ENCODE results near the gene RGS21.
"Not testable (repeated sequence)": the region's sequence is repeated elsewhere in the genome, so short reads cannot be mapped to it uniquely, and the experiment has no call there.

The RGS21 gene, protein sequence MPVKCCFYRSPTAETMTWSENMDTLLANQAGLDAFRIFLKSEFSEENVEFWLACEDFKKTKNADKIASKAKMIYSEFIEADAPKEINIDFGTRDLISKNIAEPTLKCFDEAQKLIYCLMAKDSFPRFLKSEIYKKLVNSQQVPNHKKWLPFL

DNA sequence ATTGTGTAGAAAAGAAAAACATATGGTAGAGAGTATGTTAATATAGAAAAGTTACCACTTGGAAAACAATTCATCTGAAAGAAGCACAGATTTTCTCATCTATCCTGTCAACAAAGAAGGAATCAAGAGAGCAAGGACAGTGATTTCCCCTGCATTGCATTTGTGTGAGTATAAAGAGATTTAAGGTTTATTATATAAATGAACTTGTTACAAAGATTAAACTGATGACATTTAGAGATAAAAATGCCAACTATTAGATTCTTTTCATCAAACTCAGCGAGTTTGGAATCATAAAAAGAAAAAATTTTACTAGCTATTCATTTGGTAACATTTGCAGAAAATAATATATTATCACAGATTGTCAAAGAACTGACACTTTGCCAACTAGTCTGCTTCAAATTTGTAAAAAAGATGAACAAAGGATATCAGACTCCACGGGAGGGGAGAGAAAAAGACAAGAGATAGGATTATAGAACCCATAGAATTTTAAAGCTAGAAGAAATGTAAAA lies at the start of gene RGS21:
Gene RGS21, plus strand, starts transcription at position 51 of the 509 bp plus-strand sequence. CDS start 26,045 bp downstream, outside the sequence.
- DNase-seq (ENCODE audit: low read depth), result no peak

DNA sequence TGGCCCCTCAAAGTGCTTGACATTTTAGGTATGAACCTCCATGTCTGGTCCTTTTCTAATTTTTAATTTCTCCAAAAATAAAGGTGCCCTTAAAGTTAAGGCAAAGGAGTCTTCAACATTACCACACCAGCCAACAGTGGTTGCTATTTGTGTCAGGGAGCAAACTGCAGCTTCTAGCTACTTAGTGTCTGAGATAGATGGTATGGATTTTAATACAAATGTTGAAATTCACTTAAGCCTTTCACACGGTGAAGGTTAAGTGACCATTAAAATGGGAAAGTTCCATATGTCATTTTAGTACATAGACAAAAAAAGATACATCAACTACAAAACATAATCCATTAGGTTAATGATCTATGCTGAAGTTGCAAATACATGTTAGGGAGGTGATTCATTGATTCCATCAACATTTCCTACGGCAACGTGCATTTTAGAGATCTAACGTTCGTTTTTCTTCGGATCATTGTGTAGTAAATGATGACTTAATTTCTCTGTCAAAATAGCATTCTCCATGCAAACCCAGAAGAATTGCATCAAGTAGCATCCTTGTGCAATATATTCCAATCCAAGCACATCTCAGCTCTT lies 48.2 kb upstream of the RGS21 start:
- DNase-seq (ENCODE audit: low read depth), result no peak

DNA sequence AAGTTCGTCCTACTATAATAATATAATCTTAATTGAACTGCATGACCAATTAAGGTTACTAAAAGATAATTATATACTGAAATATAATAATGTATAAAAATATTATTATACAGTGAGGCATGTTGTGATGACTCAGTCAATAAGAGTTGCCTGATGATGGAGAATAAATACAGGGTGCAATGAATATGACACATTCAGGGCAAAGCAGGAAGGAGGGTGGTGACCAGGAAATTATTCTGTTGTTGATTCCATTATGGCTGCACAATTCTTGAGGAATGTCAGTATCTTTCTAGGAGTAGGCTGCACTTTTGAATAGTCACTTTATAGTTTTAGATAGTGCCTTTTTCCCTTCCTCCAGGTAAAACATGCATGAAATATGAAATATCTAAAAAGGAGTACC lies 46.4 kb upstream of the RGS21 start:
- no peak for DNase-seq (ENCODE audit: low read depth)

DNA sequence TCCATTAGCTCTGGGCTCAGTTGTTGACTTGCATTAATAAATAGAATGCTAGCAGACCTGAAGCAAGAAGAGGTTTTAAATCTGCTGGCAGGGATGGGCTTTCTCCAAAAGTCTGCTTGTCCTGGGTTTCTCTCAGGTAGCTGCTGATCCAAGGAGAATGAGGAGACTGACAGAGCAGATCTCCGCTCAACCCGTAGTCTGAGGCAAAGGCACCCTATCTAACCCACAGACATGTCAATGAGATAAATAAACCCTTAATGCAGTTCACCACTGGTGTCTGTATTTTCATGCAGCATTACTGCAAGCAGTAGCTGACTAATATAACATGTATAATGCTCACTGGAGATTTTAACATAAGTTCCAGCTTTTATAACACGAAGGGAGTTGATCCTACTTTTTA lies 44.1 kb upstream of the RGS21 start:
- no peak for DNase-seq (ENCODE audit: low read depth)

DNA sequence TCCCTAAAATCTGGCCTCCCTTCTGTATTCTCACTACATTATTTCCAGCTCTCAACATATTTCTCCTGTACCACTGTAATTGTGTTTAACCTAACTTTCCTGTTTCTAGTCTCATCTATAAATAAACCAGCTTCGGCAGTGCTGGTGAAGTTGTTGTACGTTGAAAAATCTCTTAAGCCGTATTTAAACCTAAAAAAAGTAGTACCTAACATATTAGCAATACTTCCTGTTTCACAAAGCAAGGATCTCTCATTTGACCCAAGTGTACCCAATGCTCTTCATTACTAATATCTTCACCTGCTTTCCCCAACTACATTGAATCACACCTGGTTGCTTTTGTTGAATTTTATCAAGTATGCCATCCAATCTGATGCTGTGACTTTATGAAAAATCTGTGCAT lies 42.2 kb upstream of the RGS21 start:
- no peak for DNase-seq (ENCODE audit: low read depth)

DNA sequence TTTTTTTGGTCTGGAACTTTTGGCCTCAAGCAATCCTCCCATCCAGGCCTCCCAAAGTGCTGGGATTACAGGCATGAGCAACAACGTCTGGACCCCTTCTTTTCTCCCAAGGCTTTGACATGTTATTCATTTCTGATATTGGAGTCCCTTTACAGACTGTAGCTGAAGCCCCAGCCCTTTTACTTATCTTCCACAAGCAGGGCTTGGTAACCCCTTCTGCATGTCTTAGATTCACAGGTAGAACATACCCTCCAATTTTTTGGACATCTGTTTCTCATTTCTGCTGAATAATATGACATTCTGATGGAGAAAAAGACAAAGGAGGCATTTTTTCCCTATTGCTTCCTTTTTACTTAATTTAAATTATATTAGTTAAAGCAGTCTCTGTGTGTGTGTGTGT lies 39.2 kb upstream of the RGS21 start:
- DNase-seq (ENCODE audit: low read depth), result no peak

DNA sequence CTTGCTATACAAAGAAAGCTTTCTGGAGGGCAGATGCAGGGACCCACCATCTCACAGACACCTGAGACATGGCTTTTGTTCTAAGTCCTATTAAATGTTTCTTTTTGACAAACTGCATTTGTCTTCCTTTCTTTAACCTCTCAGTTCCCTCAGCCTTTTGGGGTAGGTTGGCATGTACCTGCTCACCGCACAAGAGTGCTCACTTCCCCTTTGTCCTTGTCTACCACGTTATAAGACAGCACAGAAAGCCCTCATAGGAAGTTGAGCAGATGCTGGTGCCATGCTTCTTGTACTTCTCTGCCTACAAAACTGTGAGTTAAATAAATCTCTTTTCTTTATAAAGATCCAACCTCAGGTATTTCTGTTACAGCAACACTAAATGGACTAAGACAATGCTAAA lies 31.9 kb upstream of the RGS21 start:
- DNase-seq (ENCODE audit: low read depth), result no peak

DNA sequence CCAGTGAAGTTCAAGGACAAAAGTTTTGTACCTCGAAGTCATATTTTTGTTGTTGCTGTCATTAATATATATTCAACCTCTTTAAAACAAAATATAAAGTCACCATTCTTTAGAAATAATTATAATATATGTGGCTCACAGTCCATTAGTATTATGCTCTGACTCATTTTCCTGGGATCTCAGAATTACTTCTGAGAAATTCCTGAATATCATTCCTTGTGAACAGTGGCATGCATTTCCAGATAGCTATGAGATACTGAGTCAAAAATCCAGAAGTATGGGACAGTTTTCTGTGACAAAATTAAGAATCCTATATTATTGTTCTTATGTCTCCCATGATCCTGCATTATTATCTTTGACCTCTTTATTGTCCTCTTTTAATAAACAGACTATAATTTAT lies 13.8 kb upstream of the RGS21 start:
- DNase-seq (ENCODE audit: low read depth), result no peak

DNA sequence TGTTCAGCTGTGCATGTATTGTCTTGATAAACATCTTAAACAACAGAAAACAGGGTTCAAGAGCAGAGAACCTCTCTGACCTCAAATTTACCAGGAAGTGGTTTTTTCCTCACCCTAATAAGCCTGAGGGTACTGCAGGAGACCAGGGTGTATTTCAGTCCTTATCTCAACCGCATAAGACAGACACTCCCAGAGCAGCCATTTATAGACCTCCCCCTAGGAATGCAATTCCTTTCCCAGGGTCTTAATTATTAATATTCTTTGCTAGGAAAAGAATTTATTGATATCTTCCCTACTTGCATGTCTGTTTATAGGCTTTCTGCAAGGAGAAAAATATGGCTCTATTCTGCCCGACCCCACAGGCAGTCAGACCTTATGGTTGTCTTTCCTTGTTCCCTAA lies 8.5 kb upstream of the RGS21 start:
- DNase-seq (ENCODE audit: low read depth), result not testable (repeated sequence)

DNA sequence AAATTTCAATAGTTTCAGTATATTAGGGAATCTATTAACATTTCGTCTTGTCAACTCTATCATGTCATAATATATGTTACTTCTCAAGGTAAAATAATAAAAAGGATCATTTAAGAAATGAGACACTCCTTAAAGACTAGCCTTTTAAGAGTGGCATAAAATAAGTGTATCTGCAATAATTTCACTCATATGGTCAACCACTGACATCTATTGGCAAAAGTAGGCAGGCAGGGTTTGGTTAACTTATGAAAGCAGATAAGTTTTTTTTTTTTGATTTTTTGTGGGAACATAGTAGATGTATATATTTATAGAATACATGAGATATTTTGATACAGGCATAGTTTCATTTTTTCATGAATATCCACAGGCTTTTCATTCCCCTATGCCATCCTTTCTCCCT lies 5.5 kb upstream of the RGS21 start:
- no peak for DNase-seq (ENCODE audit: low read depth)

DNA sequence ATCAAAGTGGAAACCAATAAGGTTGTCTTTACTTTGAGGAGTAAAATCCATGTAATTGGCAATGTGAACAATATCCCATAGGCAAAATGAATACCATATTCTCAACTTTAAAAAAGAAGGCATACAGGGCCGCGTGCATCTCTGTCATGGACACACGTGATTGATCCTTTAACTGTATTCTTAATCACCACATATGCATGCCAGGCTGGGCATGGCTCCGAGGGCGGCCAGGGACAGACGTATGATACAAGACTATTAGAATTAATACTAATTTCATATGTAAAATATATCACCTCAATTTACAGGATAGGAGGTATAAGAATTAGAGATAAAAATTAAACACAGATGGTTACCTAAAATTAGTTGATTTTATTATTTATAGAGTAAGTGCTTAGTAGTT lies 11.2 kb downstream of the RGS21 start:
- DNase-seq (ENCODE audit: low read depth), result no peak

DNA sequence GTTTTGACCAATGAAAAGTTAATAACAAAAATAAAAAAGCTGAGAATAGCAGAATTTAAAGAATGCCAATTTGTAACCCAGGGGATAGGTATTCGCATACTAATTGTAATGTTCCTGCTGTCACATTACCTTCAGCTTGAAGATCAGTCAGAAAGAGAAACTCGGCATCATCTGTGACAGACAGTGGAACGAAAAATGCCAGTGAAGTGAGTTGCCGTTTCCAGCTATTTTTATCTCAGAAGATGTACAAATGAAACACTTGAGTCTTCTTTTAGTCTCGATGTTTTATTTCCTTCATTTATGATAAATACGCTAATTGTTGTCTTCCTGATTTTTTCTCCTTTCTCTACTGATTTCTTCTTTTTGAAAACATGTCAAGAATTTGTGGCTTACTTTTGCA lies 26.1 kb downstream of the RGS21 start:
- DNase-seq (ENCODE audit: low read depth), result no peak

DNA sequence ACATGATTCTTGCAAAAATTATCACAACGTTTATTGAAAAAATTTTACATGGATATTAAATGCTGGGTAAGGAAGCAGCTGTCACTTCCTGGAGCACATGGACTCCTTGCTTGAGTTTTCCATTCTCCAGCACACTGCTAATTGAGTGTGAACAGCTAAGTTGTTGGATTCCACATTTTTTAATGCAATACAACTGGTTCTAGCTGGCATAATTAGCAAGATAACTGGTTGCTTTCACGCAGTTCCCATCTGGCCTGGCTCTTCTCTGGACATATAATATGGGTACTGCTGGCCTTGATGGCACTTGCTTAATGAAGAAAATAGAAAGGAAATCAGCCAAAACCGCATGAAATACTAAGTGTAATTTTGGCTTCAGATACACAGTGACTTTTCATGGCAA lies 26.6 kb downstream of the RGS21 start:
- no peak for DNase-seq (ENCODE audit: low read depth)

DNA sequence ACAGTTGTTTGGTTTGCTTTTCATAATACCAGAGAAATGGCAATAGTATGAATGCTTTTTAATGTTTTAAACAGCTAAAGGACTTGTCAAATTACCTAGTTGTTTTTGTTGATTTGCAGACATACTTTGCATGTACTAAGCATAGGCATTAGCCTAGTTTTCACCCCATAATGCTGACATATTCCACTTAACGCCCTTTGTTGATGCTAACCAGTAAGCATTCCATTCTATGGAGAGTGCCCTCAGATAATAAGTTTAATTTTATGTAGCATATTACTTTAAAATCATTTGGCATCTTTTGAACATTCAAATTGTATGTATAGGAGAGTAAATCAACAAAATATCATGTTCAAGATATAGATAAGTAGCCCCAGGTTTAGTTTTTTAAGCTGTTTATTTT lies 32.5 kb downstream of the RGS21 start:
- no peak for DNase-seq (ENCODE audit: low read depth)

DNA sequence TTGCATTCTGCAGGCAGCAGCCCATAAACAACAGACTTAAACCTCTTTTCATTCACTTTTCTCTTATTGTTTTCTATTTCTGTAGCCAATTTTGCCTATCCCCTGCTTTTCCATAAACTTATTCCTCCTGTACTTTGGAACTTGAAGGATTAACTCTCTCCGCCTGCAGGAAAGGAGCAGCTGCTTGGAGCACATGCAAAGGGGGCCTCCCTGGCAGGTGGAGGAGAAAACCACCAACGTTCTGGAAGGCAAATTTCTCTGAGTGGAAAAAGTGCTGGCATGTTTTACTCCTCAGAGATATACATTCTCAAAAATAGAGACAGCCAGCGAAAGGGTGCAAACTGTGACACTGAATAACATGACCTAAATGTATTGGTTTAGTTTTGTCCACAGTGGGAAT lies 33.6 kb downstream of the RGS21 start:
- no peak for DNase-seq (ENCODE audit: low read depth)

DNA sequence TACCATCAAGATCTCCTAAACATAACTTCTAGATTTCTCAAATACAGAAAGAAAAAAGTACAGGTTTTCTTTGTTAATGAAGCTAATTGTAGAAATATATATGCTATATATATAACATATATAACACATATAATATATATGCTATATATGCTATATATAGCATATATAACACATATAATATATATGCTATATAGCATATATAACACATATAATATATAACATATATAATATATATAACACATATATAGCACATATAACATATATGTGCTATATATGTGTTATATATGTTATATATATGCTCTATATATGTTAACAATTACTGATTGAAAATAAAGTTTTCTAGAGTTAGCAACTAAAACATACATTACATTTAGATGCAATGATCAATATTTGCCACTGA lies 34.8 kb downstream of the RGS21 start:
- no peak for DNase-seq (ENCODE audit: low read depth)

DNA sequence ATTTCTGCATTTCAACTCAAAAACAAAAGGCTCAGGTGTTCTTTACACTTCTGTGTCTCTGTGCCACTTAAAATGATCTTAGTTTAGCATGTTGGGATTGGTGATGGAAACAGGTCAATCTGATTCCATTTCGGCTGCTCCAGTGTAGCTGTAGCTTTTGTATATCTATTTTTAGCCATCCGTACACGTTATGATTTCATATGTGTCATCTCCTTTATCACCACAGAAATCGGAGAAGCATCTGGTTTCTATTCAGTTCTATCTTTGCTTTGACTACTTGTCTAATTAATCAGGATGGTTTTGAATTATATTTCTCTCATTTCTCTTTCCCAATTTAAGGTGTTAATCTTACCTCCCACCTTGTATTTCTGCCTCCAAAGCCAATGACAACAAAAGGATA lies 41.1 kb downstream of the RGS21 start:
- no peak for DNase-seq (ENCODE audit: low read depth)

DNA sequence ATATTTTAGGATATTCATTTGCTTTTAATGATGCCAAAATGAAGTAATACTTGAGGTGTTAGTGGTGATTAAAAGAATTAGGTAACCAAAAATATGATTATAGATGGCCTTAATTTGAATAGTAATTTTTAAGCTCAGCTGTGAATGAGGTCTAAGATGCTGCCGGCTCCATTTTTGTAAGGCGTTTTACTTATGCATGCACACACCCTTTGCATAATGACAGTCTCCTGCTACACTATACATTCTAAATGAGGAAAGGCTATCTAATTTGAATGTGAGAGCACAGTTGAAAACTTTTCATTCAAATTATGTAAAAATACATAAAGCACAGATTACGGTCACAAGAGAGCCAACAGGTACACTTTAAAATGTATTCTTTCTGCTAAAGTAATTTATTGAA lies 41.6 kb downstream of the RGS21 start:
- DNase-seq (ENCODE audit: low read depth), result no peak

DNA sequence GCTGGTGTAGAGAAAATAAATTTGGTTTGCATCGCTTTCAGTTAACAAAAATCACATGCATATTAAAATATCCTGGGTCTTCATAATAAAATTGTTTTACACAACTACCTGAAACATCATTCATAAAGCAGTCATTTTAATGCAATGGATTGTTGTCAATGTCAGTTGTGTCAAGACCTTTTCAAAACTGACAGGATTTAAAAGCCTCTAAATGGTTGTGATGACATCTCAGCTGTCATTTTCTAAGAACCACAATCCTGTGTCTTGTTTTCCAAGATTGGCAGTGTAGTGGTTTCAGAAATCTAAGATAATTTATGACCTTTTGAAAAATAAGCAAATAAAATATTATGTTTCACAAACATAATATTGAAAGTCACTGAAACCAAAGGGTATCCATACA lies 42.0 kb downstream of the RGS21 start:
- DNase-seq (ENCODE audit: low read depth), result no peak

DNA sequence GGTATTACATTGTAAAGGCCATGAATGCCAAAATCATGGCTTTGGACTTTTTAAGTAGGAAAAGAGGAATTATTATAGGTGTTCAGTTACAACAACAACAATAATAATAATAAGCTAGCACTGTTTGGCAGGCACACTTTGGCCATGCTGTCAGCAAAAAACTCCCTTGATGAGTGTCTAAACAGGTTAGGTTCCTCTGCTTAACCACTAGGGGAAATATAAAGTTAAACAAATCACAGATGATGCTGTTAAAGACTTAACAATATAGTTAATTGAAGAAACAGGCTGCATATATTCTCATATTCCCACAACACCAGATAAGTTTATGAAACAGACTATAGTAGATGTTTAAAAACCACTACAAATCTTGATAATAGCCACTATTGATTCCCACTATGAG lies 46.4 kb downstream of the RGS21 start:
- no peak for DNase-seq (ENCODE audit: low read depth)

DNA sequence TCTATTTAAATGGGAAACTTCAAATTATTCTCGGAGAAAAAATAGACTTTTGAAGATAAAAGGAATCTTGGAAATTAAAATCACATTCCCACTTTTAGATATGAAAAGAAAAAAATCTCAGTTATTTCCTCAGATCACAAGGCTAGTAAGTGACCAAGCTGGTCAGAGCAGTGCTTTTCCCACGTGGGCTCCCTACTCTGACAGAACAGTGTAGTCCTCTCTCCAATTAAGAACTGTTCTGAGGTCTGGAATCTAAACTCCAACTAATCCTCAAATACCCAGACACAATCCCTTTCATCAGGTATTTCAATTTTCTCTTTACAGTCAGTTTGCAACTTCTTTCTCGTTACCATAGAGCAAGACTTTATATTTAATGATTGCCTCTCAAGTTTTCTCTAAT lies 50.6 kb downstream of the RGS21 start:
- no peak for DNase-seq (ENCODE audit: low read depth)

DNA sequence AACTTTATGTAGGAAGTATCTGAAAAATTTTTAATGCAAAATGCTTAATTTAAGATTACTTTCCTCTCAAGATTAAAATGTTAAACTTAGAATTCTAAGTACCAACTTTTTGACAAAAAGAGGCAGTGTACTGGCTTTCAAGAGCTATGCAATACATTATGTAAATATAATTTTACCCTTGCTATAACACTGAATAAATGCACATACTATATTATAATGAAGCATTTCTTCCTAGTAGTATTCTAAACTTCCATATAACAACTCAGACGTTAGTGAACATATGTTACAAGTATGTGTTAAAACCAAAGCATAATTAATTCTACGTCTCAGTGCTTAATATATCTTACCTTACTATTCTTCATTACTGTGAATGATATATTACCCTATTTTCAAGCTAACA lies 58.5 kb downstream of the RGS21 start:
- no peak for DNase-seq (ENCODE audit: low read depth)

DNA sequence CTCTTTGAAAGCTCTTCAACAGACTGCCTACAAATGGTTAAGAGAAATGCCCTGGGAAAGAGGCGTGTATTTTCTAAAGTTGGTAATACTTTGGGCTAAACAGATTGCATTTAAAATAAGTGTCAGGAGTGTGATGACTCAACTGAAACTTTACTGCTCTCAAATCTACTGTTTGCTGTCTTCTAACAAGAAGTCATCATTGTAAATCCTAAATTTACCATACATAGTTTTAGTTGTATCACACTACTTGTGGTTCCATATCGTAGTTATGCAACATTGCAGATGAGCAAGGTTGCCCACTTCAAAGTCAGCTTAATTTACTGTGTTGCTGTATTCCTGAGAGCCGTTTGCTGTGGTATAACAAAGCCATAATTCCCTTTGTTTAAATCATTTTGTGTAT lies 59.6 kb downstream of the RGS21 start:
- DNase-seq (ENCODE audit: low read depth), result no peak

DNA sequence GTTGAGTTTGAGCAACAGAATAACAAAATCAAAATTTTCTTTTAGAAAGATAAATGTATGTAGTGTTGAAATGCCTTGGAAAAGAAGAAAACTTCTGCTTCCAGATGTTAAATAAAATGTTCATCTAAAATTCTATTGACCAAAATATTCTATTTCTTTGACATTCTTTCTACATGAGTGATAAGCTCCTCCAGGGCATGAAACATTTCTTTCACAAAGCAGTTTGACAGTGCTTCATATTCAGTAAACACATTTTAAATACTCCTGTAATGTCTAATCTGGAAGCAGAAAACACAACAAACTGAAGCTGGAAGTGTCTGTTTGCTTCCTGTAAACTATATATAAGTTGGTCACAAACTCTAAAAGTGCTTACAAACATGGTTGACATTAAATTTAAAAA lies 61.5 kb downstream of the RGS21 start:
- DNase-seq (ENCODE audit: low read depth), result no peak
